ENCODE measurements around the gene TMEM92.
"Not testable (repeated sequence)": the region's sequence is repeated elsewhere in the genome, so short reads cannot be mapped to it uniquely, and the experiment has no call there.

Gene TMEM92

GRCh38 chr17:50276588-50277356 lies 2.5 kb downstream of the TMEM92 start:
- no peak for DNase-seq

DNA sequence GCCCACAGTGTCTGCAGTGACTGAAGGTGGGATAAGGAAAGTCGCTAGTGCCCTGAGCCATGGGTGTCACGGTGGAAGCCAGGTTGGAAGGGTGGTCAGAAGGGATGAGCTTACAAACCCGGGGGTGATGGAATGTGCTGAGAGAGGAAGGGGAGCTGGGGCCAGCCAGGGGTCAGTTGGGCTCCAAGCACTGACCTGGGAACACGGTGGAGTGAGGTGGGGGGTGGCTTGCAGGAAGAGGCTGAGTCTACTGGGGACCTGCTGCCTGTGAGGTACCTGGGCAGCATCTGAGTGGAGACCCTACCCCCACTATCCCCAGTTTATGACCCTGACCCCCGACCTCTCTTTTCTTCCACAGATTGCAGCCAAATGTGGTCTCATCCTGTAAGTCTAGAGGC lies 3.1 kb downstream of the TMEM92 start:
- DNase-seq, result no peak

- DNase-seq, result no peak
Observed at GRCh38 chr17:50278526-50279180, 4.4 kb downstream of the TMEM92 start.

DNA sequence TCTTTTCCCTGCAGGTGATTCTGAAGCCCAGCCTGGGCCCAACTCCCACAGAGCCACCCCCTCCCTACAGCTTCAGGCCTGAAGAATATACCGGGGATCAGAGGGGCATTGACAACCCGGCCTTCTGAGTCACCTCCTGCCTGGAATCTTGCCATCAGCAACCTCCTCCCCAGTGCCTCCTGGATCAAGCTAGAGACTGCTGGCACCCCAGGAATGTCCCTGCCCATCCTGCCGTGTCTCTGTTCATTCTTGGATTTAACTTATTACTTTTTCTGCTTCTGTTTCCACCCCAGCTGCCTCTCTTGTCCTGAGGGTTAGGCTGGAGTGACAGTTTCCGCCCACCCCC lies 4.9 kb downstream of the TMEM92 start:
- no peak for DNase-seq

DNA sequence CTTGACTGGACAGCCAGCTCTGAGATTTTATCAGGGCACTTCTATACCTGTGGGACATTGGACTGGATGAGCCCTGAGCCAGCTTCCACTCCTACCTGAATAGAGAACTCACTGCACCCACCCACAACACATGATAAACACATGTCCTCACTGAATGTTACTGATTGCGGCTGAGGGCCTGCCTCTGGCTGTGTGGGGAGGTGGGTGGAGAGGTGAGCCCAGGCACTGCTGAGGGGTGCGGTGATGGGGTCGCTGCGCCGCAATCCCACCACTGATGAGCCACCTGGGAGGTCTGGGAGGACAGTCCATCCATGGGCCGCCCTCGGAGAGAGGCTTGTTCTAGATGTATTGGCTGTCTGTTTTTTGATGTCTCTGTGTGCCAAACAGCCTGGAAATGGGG lies 5.4 kb downstream of the TMEM92 start:
- DNase-seq, result no peak

- DNase-seq, result no peak
Observed at GRCh38 chr17:50280068-50280467, 5.8 kb downstream of the TMEM92 start.

GRCh38 chr17:50280801-50281441 lies 6.7 kb downstream of the TMEM92 start:
- DNase-seq, result no peak

- DNase-seq, result no peak
Observed at GRCh38 chr17:50281739-50282401, 7.6 kb downstream of the TMEM92 start.

- DNase-seq, result no peak
Observed at GRCh38 chr17:50283246-50283645, 9.0 kb downstream of the TMEM92 start.

- DNase-seq, result no peak
Observed at GRCh38 chr17:50283714-50284113, 9.4 kb downstream of the TMEM92 start.

DNA sequence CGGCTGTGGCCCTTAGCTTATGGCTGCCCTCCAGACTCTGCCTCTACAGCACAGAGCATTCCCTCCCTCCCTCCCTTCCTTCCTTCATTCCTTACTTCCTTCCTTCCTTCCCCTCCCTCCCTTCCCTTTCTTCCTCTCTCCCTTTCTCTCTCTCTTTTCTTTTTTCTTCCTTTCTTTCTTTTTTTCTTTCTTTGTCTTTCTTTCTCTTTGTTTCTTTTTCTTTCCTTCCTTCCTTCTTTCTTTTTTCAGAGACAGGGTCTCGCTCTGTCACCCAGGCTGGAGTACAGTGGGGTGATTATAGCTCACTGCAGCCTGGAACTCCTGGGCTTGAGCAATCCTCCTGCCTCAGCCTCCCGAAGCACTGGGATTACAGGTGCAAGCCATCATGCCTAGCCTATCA lies 11.7 kb downstream of the TMEM92 start:
- DNase-seq, result no peak

DNA sequence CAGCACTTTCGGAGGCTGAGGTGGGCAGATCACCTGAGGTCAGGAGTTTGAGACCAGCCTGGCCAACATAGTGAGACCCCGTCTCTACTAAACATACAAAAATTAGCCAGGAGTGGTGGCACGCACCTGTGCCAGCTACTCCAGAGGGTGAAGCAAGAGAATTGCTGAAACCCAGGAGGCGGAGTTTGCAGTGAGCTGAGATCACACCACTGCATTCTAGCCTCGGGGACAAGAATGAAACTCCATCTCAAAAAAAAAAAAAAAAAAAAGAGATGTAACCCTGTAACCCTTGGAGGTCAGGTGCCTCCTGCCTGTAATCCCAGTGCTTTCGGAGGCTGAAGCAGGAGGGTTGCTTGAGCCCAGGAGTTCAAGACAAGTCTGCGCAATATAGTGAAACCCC lies 13.0 kb downstream of the TMEM92 start:
- DNase-seq, result not testable (repeated sequence)

DNA sequence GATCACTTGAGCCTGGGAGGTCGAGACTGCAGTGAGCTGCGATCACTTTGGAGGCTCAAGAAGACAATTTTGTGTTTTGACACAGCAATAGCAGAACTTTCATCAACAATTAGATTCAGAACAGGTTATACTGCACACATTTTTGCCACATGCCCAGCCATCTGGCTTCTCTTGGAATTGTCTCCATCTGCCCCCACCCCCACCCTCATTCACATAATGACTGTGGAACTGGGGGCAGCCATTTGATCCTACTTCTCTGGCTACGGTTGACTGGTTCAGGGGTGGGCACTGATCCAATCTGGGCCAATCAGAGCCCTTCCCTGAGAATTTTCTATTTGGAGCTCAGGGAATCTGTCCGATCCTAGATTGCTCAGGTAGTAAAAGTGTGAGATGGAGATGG lies 14.0 kb downstream of the TMEM92 start:
- DNase-seq, result no peak

DNA sequence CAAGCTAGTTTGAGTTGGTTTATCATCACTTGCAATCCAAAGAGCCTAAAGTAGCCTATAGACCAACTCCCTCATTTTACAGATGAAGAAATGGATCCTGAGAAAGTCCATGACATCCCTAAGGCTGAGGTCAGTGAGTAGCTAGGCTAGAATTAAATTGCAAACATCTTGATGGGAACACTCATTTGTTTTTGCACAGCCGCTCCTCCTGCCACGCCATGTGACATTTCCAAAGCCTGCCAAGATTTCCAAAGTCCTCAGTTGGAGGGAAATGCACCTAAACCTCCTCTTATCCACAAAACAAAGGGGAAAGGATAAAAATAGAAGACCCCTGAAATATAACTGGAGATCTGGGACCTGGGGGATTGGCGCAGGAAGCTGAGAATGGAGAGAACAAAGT lies 15.0 kb downstream of the TMEM92 start:
- DNase-seq, result no peak

DNA sequence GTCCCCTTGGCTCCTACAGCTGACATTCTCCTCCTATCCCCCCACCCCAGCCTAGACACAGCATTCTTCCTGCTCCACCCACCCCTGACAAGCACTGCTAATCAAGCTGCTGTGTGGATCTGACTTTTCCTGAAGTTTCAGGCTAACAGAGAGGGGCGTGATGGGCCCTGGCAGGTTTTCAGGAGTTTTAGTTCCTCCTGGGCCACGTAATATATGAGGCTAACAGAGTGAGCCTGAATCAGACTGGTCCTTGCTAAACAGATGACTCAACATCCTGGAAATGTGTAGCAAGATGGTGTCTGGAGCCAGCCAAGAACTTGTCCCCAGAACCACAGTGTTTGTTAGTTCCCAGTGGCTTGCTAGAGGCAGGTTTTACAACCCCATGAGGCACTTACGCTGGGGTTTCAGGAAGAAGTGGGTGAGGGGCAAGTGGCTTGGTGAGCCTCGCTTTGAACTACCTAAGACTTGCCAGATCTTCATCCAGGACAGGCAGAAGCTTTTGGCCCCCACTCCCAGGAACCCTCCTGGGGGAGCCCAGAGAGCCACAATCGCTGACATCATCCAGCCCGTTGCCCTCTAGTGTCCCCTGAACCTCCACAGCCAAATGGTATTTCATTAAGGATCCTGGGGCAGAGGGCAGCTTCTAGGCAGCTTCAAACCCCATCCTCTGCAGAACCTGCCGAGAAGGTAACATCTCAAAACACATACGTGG lies 15.9 kb downstream of the TMEM92 start:
- DNase-seq, result no peak

DNA sequence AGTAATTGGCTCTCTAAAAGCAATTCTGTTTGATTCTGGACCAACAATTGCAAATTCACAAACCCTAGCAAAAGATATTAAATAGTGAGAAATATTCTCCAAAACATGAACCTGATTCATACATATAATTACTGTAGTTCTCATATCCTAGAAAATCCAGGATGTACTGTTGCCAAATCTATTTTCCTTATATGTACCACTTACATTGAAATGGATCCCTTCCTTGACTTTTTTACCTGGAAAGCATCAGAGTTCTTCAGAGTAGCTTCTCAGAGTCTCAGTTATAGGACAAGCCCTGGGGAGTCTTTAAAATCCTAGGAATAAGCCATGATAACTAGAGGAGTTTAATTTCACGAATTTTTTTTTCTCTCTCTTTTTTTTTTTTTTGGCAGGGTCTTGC lies 16.7 kb downstream of the TMEM92 start:
- DNase-seq, result no peak

DNA sequence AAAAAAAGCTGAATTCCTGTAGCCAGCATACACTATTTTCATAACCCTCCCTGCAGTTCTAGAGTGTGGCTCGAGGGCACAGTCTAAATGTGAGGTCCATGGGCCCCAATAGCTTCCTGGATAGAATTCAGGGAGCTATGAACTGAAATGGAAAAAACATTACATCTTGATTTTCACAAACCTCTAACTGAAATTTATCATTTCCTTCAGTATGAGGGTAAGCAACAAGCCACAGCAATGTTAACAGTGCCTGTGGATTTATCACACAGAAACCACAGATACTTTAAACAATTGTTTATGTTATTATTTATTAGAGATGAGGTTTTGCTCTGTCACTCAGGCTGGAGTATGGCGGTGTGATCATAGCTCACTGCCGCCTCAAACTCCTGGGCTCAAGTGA lies 18.2 kb downstream of the TMEM92 start:
- DNase-seq, result no peak

- no peak for DNase-seq
Observed at GRCh38 chr17:50295021-50295420, 20.8 kb downstream of the TMEM92 start.

GRCh38 chr17:50297407-50297865 lies 23.2 kb downstream of the TMEM92 start:
- peak; percentile 24 for DNase-seq

GRCh38 chr17:50298018-50298417 lies 23.8 kb downstream of the TMEM92 start:
- DNase-seq, result no peak

- DNase-seq, result no peak
Observed at GRCh38 chr17:50299776-50300175, 25.5 kb downstream of the TMEM92 start.

DNA sequence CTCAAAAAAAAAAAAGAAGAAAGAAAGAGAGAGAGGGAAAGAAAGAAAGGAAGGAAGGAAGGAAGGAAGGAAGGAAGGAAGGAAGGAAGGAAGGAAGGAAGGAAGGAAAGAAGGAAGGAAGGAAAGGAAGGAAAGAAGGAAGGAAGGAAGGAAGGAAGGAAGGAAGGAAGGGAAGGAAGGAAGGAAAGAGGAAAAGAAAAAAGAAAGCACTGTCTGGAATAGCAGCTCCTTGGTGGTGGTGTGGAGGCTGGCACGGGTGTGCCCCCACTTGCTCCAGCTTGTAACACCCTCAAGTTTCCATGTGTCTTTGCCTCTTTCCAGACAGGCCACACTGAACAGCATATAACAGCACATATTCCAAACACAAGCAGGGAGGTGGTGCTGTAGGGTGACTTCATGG lies 26.6 kb downstream of the TMEM92 start:
- not testable (repeated sequence) for DNase-seq
